Upper lobe of left lung (tissue), 6 donors: ENCODE data around the gene GCK. TPM values are rescaled to one million over a fixed set of nuclear protein-coding genes. Genes with fewer than 3 reads are reported as not detected.
A peak's percentile ranks its signal among the peaks of the same experiment; 100 is the strongest.

Source experiments
- ATAC-seq, 2 donors: fragments of 200-7000 bp; cut with Tn5 transposase; one replicate each; pipeline ENCODE4 v1.9.1; 2022; ENCODE audit warnings: mild to moderate bottlenecking in 2 of 2, moderate library complexity in 2 of 2; ENCODE audit not compliant: low FRiP score in 2 of 2
- DNase-seq, 2 donors: peaks; one replicate each; pipeline ENCODE4 v3.0.0-alpha.2; 2019 to 2020
- H3K27ac ChIP-seq, 4 donors: fragments of 200-600 bp; sonication (generic); one replicate each; pipeline ENCODE4 v1.5.1; 2016 to 2019
- H3K27me3 ChIP-seq, 4 donors: fragments of 200-600 bp; sonication (generic); one replicate each; pipeline ENCODE4 v1.5.1; 2017 to 2019
- H3K36me3 ChIP-seq, 4 donors: fragments of 200-600 bp; sonication (generic); one replicate each; pipeline ENCODE4 v1.5.1; 2016 to 2019
- H3K4me1 ChIP-seq, 4 donors: fragments of 200-600 bp; sonication (generic); one replicate each; pipeline ENCODE4 v1.5.1; 2018 to 2019
- H3K4me3 ChIP-seq, 4 donors: fragments of 200-600 bp; sonication (generic); one replicate each; pipeline ENCODE4 v1.5.1; 2017 to 2019; ENCODE audit warnings: mild to moderate bottlenecking in 2 of 4, moderate library complexity in 1 of 4
- H3K9me3 ChIP-seq, 4 donors: fragments of 200-600 bp; sonication (generic); one replicate each; pipeline ENCODE4 v1.5.1; 2018 to 2019
- EP300 ChIP-seq, 4 donors: sonication (generic); formaldehyde crosslinking; IDR thresholded peaks; one replicate each; pipeline ENCODE4 v1.5.1; 2017; ENCODE audit warnings: antibody characterized with exemption in 4 of 4, control low read depth in 2 of 4
- POLR2A ChIP-seq, 4 donors: fragments of 450-650 bp; IDR thresholded peaks; one replicate each; pipeline ENCODE4 v1.5.1; 2016 to 2017; ENCODE audit warnings: antibody characterized with exemption in 4 of 4, mild to moderate bottlenecking in 2 of 4
- POLR2AphosphoS5 ChIP-seq, 2 donors: sonication (generic); formaldehyde crosslinking; IDR thresholded peaks; one replicate each; pipeline ENCODE4 v1.5.1; 2017; ENCODE audit warnings: antibody characterized with exemption in 2 of 2
- WGBS, 2 donors: methylation state at CpG; one replicate each; pipeline ENCODE4 v1.1.5; 2017 to 2018; 5-methylcytosine and 5-hydroxymethylcytosine counted together
- total RNA-seq, 6 donors: library from RNA; depleted of rRNA in 4 of 6; stranded (reverse); fragments of >200 nt in 4 of 6; gene quantifications; one replicate each; pipeline versions ENCODE4 v1.1.0 to v1.2.1, GENCODE V29; 2016 to 2021
- TF ChIP-seq, protein P1 (sequence below), 6 experiments: fragments of 450-650 bp in 4 of 6; fragments of 200-600 bp in 2 of 6; sonication (generic) in 2 of 6; IDR thresholded peaks; one replicate each; pipeline ENCODE4 v1.5.1; 2016 to 2019; ENCODE audit warnings: antibody characterized with exemption in 6 of 6
- donor health status: DM: no; HTN: no; CAD: no; lungs with moderate emphysema.
- donor health status: DM: no; HTN: yes; CAD: no; lungs with severe emphysema.

GCK gene
- total RNA-seq, 6 donors from 2014 or later = 0.17 to 0.49 (median 0.30) TPM; not detected in 2

DNA sequence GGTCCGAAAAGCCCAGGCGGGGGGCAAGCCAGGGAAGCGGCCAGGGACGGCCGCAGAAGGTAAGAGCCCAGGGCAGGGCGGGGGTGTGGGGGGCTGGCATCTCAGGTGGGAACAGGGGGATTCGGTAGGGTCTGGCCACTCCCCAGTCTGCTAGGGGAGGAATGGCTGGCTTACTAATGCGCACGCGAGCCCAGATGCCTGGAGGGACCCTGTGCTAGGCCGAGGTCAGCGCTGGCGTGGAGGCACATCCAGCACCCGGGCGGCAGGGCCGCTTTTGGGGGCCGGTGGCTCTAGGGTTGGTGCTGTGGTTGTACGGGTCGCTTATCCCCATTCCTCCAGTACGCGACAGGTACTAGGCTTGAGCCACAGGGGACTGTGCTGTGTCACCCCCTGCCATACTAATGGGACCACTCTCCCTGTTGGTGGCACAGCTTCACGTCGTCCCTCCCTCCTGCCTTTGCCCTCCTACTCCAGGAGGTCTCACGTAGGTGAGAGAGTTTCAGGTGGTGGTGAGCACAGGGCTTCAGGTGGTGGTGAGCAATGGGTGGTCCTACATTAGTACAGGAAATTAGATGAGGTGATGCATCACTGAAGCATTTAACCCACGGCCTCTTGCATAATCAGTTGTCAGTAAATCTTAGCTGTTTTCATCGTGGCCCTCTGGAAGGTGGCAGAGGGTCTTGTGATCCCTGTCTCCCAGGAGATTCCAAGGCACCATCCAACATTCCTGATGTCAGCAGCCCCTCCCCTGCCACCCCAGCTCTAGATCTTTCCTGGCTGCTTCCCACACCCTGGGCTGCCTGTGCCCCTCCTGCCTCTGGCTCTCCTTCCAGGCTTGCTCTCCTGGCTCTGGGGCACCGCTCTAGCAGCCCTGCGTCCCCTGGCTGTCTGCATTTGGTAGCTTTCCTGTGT is 84.1 kb downstream of the GCK start:
- Histone ChIP-seq H3K27ac (peak overlapping the region; percentile 83 to 96 (median 90)), H3K36me3 (peaks cover 0 to 32% (median 14%) of the 10 kb centered on the region in 4 donors), H3K4me1 (peaks cover 5 to 16% (median 13%) of the 10 kb centered on the region in 4 donors), H3K9me3 (no peaks in the 10 kb centered on the region), H3K4me3 (peak overlapping the region; percentile 52 to 70 (median 61)), H3K27me3 (peaks cover 0 to 10% (median 6%) of the 10 kb centered on the region in 4 donors)
- peak in 1 of 2 donors; percentile 42 for ATAC-seq
- DNase-seq = peak in 1 of 2 donors; percentile 74
- 25 to 44% methylated on average over 17 to 24 of the region's 28 CpGs for WGBS, 2 donors
- TF ChIP-seq POLR2AphosphoS5 (IDR thresholded peaks at IDR 0.05) (peak; percentile 11 to 38), POLR2A (IDR thresholded peaks at IDR 0.05) (no peak), EP300 (IDR thresholded peaks at IDR 0.05) (no peak)
- TF ChIP-seq, protein P1, sequence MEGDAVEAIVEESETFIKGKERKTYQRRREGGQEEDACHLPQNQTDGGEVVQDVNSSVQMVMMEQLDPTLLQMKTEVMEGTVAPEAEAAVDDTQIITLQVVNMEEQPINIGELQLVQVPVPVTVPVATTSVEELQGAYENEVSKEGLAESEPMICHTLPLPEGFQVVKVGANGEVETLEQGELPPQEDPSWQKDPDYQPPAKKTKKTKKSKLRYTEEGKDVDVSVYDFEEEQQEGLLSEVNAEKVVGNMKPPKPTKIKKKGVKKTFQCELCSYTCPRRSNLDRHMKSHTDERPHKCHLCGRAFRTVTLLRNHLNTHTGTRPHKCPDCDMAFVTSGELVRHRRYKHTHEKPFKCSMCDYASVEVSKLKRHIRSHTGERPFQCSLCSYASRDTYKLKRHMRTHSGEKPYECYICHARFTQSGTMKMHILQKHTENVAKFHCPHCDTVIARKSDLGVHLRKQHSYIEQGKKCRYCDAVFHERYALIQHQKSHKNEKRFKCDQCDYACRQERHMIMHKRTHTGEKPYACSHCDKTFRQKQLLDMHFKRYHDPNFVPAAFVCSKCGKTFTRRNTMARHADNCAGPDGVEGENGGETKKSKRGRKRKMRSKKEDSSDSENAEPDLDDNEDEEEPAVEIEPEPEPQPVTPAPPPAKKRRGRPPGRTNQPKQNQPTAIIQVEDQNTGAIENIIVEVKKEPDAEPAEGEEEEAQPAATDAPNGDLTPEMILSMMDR (IDR thresholded peaks at IDR 0.05) = no peak

DNA sequence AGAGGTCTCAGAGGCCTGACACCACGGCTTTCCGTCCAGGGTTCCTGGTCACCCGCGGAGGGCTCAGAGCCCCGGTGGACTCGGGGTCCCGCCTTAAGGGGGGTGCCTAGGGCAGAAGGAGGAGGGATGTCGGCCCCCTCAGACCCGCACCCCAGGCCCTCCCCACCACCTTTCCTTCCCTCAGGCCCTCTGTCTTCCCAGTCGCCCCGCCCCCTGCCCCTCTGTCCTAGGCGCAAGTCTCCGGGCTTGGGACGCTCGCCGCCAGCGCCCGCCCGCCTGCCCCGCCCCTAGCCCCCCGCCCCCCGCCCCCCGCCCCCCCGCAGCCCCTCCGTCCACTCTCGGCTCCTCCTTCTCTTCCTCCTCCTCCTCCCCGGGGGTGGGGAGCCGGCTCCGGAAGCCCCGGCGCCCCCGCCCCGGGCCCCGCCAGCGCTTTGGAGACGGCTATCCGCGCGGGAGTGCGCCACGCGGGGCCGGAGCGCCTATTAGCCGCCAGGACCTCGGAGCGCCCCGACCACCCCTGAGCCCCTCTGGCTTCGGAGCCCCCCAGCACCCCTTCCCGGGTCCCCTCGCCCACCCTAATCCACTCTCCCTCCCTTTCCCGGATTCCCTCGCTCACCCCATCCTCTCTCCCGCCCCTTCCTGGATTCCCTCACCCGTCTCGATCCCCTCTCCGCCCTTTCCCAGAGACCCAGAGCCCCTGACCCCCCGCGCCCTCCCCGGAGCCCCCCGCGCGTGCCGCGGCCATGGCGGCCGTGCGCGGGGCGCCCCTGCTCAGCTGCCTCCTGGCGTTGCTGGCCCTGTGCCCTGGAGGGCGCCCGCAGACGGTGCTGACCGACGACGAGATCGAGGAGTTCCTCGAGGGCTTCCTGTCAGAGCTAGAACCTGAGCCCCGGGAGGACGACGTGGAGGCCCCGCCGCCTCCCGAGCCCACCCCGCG is 85.0 kb downstream of the GCK start, which contains the start of gene AEBP1:
TSS of gene AEBP1 (plus strand) at position 423 of the 937 bp plus-strand sequence. CDS start at position 744, 321 bp downstream.
- no peaks in the 10 kb centered on the region for H3K9me3 ChIP-seq
- WGBS, 2 donors = 0 to 6% methylated on average over 10 to 22 of the region's 87 CpGs
- H3K36me3 ChIP-seq = peaks cover 0 to 24% (median 10%) of the 10 kb centered on the region in 4 donors
- peak in 1 of 2 donors; percentile 71 for ATAC-seq
- peaks cover 5 to 16% (median 13%) of the 10 kb centered on the region in 4 donors for H3K4me1 ChIP-seq
- peaks cover 0 to 10% (median 6%) of the 10 kb centered on the region in 4 donors for H3K27me3 ChIP-seq
- peak in 1 of 2 donors; percentile 88 for DNase-seq
- TF ChIP-seq POLR2AphosphoS5 (IDR thresholded peaks at IDR 0.05) (peak in 1 of 2 donors; percentile 29), EP300 (IDR thresholded peaks at IDR 0.05) (no peak), POLR2A (IDR thresholded peaks at IDR 0.05) (no peak)
- TF ChIP-seq, protein P1 (IDR thresholded peaks at IDR 0.05) = no peak
- peak within 1 kb of the TSS; percentile 83 to 96 (median 90) for H3K27ac ChIP-seq
- H3K4me3 ChIP-seq = peak within 1 kb of the TSS; percentile 52 to 70 (median 61)

DNA sequence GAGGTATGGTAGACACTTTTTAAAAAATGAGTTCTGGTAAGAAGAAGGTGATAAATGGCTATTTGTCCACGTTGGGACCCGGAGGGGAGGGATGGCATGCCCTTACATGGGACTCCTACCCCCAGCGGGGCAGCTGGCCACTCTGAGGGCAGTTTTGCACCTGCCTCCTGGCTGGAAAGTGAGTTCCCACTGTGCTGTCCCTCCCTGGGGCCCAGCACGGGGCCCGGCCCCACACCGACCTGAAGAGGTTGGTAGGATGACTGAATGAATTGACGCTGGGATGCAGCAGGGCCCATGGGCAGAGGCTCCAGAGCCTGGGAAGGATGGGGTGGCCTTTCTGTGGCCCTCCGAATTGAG is 85.7 kb downstream of the GCK start:
- H3K9me3 ChIP-seq = no peaks in the 10 kb centered on the region
- H3K27ac ChIP-seq = peak overlapping the region; percentile 83 to 96 (median 90)
- peak overlapping the region in 2 of 4 donors; percentile 58 to 64 for H3K4me3 ChIP-seq
- TF ChIP-seq, protein P1 (IDR thresholded peaks at IDR 0.05) = no peak
- no peak for TF ChIP-seq EP300 (IDR thresholded peaks at IDR 0.05)
- TF ChIP-seq POLR2A (IDR thresholded peaks at IDR 0.05) = no peak
- TF ChIP-seq POLR2AphosphoS5 (IDR thresholded peaks at IDR 0.05) = no peak
- H3K4me1 ChIP-seq = peaks cover 5 to 16% (median 13%) of the 10 kb centered on the region in 4 donors
- ATAC-seq (no peak), DNase-seq (no peak)
- H3K36me3 ChIP-seq = peaks cover 0 to 19% (median 9%) of the 10 kb centered on the region in 4 donors
- H3K27me3 ChIP-seq = peaks cover 0 to 10% (median 6%) of the 10 kb centered on the region in 4 donors
- 61 to 75% methylated on average over 3 to 8 of the region's 8 CpGs for WGBS, 2 donors

DNA sequence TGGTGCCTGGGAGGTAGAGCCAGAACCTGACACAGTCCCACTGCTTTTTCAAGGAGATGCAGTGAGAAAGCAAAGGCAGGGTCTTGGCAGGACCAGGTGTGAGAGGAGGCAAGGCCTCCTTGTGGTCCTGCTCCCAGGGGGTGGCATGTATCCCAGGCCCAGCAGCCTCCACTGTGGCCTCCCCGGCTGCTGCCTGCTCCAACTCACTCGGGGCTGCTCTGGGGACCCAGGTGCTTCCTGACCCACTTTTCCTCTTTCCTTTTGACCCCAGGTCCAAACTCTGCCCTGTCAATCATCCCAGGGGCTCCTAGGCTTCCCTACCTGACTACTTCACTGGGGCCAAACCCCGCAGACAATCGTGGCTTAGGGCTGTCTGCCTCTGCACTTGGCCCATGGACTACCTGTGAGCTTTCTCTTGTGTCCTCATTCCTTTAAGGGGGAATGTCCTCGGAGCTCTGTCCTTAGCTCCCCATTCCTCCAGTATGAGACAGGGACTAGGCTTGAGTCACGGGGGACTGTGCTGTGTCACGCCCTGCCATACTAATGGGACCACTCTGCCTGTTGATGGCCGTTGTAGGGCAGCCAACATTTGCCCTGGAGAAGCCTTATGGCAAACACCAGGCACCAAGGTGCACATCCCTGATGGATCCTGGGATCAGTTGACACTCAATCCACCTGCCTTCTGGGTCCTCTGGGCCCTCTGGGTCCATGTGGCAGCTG is 86.2 kb downstream of the GCK start:
- no peak overlapping the region for H3K4me3 ChIP-seq
- ATAC-seq (no peak), DNase-seq (no peak)
- no peaks in the 10 kb centered on the region for H3K9me3 ChIP-seq
- peaks cover 0 to 15% (median 6%) of the 10 kb centered on the region in 4 donors for H3K36me3 ChIP-seq
- peaks cover 5 to 16% (median 13%) of the 10 kb centered on the region in 4 donors for H3K4me1 ChIP-seq
- peak overlapping the region; percentile 83 to 96 (median 90) for H3K27ac ChIP-seq
- WGBS, 2 donors = 78 to 81% methylated on average over 8 of the region's 8 CpGs
- TF ChIP-seq EP300 (IDR thresholded peaks at IDR 0.05) = no peak
- TF ChIP-seq, protein P1 (IDR thresholded peaks at IDR 0.05) = no peak
- TF ChIP-seq POLR2A (IDR thresholded peaks at IDR 0.05) = no peak
- TF ChIP-seq POLR2AphosphoS5 (IDR thresholded peaks at IDR 0.05) = no peak
- H3K27me3 ChIP-seq = peaks cover 0 to 10% (median 6%) of the 10 kb centered on the region in 4 donors
